NCI-H1417 (cell line): ENCODE results near the gene RAD51B.
"Not testable (repeated sequence)": the region's sequence is repeated elsewhere in the genome, so short reads cannot be mapped to it uniquely, and the experiment has no call there.

Experiments
- DNase-seq, 3 experiments: peaks; one replicate each; lab custom pipeline; 2025; lab: John Stamatoyannopoulos, UW

RAD51B gene

DNA sequence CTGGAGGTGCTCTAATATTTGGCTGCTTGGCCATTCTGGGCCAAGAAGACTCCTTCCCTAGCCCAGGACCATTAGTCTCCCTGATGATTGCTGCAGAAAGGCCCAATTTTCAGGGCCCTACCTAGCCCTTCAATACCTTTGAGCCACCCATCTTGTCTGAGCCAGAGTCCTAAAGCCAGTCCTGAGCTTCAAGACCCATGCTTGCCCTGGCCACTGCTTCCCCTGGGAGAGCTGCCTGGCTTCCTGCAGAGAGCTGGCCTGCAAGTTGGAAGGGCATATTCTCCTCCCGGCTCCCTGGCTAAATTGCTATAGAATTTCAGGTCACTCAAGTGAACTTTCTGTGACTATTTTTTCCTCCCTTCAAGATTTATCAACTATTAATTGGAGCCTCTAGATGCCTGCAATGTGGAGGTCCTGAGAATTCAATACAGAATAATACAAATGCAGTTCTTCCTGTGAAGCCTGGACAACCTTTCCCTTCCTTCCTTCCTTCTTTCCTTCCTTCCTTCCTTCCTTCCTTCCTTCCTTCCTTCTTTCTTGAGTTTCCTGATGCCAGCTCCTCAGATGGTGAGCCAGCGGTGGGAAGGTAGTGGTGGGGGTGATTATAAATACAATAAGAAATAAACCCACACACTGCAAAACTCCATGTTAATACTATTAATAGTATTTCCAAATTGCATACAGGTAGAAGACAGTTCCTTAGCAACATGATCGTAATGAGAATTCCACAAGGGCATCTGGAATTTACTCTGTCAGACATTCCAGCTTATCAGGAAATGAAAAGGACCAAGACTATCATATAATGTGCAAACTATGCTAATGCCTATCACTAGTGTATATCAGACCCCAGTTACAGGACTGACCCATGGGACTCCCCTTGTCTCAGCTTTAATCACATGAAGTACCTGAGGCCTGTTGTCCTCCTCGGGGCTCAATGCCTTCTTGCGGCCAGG, 865.2 kb downstream of the RAD51B start:
- no peak for DNase-seq

DNA sequence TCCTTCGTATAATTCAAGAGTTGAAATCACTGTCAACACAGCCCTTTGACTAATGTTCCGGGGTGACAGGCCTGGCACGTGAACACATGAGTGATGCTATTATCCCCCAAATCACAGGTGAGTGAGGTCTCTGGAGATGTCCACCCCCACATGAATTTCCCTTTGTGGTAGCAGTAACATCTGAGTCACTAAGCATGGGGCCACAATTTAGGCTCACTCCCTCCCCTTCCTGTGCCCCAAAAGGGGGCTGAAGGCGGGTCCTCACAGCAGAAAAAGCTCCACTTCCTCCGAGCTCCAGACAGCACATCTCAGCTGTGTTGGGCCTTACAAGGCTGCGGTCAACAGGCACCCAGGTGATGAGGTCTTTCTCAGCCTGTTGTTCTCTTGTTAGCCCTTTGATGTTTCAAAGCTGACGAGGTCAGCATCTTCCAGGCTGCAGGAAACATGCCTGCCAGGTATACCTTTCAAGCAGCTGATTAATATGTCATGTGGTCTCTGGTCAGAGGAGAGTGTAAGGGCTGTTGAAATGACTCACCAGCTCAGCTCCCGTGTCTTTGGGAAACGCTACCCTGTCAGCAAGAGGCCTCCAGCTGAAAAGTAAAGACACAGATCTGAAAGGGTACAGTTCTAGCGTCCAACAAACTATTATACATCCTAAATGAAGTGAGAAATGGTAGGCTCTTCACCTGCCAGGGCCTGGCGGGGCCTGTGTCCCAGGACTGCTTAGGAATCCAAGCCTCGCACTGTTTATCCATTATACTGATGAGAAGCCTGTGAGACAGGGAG, 866.0 kb downstream of the RAD51B start:
- peak in 2 of 3 experiments; percentile 7 to 57 for DNase-seq

DNA sequence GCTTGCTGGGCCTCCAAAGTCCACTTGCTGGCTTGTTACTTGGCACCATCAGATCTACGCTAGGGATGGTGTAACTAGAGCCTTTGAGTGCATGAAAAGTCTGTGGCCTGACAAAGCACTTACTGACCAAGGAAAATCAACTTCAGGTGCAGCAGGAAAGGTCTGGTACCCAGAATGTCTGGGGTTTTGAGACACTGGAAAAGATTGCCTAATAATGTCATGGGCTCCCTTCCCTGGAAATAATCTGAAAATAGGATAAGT, 866.6 kb downstream of the RAD51B start:
- DNase-seq = no peak

DNA sequence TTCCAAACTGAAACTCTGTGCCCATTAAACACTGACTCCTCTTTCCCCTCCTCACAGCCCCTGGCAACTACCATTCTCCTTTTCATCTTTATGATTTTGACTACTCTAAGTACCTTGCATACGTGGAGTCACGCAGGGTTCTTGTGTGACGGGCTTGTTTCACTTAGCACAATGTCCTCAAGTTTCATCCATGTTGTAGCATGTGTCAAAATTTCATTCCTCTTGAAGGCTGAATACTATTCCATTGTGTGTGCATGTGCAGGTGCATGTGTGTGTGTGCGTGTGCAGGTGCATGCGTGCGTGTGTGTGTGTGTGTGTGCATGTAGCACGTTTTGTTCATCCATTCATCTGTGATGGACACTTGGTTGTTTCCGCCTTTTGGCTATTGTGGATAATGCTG, 867.1 kb downstream of the RAD51B start:
- no peak for DNase-seq

DNA sequence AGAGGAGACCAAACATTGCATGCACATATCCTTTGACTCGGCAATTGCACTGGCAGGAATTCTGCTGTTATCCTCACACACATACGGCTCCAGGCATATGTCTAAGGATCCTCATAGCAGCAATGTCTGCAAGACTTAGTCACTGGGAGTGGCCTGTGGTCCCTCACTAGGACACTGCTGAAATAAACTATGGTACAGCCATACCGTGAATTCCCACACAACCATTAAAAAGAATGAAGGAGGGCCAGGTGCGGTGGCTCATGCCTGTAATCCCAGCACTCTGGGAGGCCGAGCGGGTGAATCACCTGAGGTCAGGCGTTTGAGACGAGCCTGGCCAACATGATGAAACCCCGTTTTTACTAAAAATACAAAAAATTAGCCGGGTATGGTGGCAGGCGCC, 868.2 kb downstream of the RAD51B start:
- DNase-seq = no peak

DNA sequence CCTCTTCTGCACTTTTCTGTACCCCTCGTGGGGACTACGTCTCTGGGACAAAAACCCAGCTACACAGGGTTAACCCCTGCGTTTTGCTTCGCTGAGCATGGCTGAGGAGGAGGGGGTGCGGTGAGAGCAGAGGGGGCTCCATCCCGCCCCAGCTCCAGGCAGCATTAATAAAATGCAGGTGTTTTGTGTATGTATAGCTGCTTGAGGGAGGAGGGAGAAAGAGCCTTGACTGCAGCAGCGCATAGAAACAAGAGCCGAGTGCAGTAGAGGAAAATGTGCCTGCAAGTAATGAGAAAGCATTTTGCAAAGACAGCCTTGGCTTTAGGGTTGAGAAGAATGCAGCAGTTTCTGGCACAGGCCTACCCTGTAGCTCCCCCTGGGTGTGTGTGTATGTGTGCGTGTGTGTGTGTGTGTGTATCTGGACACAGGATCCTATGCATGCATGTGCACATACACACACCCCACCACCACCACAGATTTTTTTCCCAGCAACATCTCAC, 869.3 kb downstream of the RAD51B start:
- peak in 1 of 3 experiments; percentile 11 for DNase-seq

DNA sequence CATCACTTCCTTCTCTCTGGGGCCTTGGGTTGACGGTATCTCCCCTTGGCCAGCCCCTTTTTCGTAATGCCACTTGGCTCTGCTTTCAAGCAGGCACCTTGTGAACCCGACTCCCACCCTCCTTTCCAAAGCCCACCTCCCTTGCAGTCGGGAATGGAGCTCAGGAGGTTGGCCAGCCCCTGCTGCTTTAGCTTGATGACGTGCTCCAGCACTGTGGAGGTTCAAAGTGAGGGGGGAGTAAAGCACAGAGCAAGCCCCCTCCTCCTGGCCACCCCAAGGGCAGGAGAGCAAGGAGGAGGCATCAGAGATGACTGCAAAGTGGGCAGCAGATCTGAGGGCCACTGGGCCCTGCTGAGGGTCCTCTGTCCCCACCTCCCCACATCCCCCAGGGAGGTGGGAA, 869.9 kb downstream of the RAD51B start:
- no peak for DNase-seq

DNA sequence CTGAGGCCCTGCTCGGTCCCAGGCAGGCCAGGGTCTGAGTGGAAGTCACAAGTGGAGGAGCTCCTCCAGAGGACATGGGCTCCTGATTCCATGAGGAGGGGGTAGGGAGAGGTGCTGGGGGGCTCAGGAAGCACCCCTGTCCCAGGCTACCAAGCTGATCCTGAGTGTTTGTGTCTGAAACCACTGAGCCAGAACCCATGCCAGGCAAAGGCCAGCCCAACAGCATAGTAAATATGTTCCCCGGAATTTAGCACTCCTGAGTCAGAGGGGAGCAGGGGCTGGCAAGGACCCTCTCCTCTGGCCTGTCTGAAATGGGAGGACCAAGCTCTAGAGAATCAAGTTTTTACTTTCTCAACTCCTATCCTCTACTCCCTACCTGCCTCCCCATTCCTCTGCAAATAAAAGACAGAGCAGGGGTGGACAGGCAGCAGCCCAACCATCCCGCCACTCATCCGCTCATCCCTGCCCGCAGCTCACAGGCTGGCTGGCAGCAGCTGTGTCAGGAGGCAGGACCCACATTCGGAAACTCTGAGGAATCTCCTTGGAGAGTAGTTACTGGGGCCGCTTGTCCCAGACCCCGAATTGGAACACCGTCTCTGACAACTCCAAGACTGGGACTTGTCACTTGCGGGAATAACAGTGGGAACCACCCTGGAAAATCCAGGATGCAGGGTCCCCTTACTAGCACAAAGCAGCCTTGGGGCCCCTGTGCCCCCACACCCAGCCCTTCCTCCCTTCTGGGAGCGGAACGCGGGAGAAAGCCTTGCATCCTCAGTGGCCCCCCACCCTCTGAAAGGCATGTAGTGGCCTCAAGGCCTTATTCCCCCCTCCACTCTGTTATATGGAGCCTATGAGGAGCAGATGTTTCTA, 870.7 kb downstream of the RAD51B start:
- no peak for DNase-seq

DNA sequence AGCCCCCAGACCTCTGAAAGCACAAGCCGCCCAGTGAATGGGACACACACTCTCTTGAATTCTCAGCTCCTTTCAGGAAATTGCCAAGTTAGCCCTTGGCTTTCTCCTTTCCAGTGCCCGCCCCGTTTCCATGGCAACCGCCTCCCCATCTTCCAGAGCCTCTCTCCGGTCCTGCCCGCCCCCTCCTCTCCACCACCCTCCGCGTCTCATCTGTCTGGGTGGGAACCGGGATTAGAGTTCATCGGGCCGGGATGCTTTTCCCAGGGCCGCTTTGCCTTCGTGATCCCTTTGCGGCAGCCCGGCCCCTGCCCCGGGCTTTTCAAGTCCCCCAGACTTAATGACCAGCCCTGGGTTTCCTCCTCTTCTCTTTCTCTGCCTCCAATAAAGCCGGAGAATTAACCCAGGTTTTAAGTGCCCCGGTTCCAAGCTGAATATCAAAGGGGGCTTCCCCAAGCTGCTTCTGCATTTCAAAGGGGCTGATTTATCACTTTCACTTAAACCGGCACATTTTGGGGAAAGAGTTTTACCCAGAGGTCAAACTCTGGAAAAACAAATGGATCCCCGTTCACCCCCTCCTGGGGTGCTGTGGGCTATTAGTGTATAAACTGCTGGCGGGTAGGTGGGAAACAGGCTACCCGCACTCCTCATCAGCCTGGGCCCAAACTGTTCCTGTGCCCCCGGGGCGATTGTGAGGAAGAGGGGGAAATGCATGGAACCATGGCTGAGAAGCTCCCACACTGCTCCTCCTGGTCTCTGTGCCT, 871.6 kb downstream of the RAD51B start:
- DNase-seq = peak in 1 of 3 experiments; percentile 6

DNA sequence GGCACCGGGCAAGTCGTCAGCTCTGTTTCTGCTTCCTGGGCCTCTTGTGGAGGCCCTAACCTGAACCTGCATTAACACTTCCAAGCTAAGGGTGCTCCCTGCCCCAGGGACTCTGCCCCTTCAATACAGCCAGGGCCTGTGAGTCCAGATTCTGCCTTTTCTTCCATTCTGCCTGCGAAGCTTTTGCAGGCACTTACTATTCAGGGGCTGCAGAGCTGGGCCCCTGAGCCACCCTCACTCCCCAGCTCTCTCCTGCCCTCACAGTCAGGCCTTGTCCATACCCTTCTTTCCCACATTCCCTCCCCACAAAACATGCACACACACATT, 872.2 kb downstream of the RAD51B start:
- DNase-seq = no peak

DNA sequence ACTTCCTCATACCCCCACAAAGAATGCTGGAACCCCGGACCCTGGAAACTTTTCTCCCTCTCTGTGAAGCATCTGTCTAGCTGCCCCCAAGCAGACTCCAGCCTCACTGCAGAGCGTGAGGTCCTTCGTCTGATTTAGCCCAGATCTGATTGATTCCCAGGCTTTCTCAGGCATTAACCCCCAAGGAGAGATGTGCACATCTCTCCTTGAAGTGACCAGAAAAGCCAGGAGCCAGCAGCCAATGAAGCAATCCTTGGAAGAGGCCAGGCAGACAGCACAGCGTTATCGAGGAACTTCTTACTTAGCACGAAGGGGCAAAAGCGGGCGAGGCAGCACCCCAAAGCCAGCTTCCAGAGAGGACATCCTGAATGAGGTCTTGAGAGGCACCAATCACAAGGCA, 872.6 kb downstream of the RAD51B start:
- no peak for DNase-seq

DNA sequence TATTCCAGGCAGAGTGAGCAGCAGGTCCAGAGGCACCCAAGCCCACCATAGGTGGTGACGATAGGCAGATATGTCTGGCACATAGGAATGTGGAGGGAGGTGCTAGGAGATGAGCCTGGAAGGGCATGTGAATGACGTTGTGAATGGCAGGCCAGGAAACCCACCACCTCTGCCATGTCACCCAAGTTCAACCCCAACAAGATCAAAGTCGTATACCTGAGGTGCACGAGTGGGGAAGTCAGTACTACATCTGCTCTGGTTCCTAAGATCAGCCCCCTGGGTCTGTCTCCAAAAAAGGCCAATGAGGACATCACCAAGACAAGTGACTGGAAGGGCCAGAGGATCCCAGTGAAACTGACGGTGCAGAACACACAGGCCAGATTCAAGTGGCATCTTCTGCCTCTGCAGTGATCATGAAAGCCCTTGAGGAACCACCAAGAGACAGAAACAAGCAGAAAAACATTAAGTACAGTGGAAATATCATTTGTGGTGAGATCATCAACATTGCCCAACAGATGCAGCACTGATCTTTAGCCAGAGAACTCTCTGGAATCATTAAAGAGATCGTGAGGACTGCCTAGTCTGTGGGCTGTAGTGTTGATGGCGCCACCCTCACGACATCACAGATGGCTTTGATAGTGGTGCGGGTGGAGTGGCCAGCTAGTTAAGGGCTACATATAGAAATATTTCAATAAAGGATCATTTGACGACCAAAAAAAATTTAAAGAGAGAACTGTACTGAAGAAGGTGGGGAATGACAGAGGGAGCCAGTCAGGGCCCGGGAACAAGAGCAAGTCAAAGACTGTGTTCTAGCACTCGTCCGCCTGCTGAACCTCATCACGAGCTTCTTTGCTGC, 873.6 kb downstream of the RAD51B start:
- no peak for DNase-seq

DNA sequence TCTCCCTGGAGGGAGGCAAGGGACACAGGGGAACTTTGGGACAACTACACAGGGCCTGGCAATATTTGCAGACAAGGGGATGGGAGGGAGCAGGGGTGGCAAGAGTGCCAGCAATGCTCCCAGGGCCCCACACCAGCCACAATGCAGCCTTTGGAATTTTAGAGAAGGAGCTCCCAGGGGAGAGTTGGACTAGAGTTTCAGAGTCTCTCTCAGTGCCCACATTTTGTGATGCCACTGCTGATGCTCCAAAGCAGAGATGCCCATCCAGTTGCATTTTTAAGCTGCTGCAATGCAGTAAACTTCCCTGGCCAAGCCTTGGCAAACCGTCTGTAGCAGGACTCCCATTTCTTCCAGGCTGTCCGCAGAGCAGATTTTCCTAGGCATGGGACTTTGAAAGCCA, 874.3 kb downstream of the RAD51B start:
- no peak for DNase-seq

DNA sequence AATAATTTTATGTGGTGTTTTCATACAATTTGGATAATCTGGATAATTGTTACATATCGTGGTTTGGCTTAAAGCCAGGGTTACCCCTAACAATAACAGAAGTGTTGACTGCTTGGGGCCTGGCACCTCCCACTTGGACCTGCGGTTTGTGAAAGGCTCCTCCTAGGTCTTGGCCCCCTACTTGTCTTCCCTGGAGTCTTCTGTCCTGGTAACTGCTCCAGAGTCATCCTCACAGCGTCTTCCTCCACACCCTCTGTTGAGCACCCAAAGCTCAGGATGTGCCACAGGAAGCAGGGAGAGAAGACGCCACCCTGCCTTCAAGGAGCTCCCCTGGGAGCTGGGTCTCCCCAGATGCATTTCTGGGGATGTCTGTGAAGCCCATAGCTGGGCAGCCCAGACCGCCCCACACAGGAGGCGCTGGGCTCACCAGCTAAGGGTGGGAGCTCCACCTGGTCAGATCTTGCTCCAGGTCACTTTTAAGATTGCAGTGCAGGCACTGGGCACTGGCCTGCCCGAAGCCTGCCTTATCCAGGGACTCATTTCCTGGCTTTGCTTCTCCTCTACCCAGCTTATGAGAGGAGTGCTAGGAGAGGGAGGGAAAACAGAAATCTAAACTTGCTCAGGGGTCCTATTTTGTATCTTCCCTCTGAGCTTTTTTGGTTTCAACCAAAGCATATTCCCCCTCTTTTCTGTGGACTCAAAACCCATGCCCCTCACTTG, 875.1 kb downstream of the RAD51B start:
- DNase-seq = no peak

DNA sequence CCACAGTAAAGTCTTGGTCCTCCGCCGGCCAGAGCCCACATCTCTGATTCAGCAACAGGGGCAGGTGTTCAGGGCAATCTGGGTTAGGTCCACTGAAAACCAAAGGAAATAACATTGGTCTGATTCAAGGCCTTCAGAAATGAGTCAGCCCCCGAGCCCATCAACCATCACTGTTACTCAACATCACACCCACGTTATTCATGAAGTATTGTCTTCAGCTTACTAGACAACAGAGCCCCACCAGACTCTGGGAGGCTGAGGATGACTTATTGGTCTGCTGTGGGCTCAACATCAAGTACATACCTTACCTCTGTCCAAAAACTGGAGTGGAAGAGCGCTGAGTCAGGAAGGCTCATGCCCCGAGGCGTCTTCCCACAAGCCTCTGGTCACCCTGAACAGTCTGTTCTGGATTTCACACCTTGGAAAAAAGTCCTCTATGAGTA, 875.8 kb downstream of the RAD51B start:
- DNase-seq = no peak

DNA sequence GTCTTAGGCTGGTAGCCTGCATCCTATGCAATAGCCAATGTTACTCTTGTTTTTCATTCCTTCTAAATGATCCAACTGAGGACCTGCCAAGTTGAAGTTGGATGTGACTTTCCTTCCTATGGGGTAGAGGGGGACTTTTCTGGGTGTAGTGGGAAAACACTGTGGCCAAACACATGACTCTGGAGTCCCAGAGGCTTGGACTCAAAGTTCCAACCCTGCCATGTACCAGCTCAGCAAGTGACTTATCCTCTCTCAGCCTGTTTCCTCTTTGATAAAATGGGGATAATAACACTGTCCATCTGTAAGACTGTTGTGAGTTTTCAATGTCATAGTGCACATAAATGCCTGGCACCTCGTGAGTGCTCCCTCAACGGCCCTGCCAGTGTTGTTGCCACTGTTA, 876.3 kb downstream of the RAD51B start:
- no peak for DNase-seq

DNA sequence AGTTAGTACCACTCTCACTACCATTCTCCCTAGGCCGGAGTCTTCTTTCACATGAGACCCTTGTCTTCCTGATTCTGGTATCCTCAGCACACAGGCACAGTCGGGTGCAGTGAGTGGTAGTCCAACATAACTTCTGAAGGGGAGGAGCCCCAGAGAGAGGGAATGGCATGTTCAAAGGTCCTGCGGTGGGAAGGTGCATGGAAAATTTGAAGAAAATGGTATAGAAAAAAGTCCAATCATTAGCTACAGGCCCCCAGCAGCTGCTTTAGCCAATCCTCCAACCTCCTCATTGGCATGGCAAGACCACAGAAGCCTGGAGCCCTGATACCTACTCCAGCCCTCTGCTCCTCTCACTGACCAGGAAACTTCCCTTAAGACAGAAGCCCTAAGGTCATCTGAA, 876.7 kb downstream of the RAD51B start:
- no peak for DNase-seq

DNA sequence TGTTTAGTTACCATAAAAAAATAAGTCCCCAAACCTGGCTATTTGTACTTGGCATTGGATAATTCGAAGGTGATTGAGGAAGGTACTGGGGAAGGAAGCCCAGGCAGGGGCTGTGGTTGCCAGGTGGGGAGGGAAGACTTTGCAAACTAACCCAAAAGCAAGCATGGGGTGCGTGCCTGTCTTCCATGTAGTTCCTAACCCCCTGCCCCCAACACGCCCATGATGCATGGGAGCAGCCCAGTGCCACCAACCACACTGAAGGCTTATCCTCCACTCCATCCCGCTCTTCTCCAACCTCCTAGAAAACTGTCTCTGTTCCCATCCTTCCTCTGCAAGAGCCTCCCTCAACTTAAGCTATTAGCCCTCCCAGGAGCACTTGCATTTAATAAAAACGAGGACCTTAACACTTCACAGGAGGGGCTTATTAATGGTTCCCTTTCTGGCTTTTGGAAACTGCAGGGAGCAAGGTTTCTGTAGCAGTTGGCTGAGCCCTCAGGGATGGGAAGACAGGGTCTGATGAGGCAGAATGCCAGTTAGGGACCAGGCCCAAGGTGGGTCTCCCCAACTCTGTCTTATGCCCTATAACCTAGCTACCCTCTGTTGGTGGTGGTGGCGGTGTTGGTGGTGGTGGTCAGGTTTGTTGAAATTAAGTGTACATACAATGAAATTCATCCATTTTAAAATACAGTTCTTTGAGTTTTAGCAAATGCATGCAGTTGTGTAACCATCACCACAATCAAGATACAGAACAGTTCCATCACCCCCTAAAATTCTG, 877.3 kb downstream of the RAD51B start:
- DNase-seq = no peak

DNA sequence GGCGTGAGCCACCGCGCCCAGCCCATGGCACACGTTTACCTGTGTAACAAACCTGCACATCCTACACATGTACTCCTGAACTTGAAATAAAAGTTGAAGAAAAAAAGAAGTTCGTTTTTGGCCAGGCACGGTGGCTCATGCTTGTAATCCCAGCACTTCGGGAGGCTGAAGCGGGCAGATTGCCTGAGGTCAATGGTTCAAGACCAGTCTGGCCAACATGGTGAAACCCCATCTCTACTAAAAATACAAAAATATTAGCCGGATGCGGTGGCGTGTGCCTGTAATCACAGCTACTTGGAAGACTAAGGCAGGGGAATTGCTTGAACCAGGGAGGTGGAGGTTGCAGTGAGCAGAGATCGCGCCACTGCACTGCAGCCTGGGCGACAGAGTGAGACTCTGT, 879.2 kb downstream of the RAD51B start:
- not testable (repeated sequence) for DNase-seq
